CD4-positive, alpha-beta T cell treated with Interleukin-17A for 1 hour (primary cell): ENCODE results near the gene PTPRG.

Source experiments
- DNase-seq: peaks from one replicate; pipeline ENCODE4 v3.0.0-alpha.2; 2020

PTPRG gene

GRCh38 chr3:62097121-62097520 is 535.8 kb downstream of the PTPRG start:
- no peak for DNase-seq

- no peak for DNase-seq
Observed at GRCh38 chr3:62098646-62099365, 537.4 kb downstream of the PTPRG start.

- DNase-seq: no peak
Observed at GRCh38 chr3:62100282-62100989, 539.1 kb downstream of the PTPRG start.

- DNase-seq: no peak
Observed at GRCh38 chr3:62101488-62101887, 540.1 kb downstream of the PTPRG start.

GRCh38 chr3:62103531-62103930 is 542.2 kb downstream of the PTPRG start:
- DNase-seq: no peak

- no peak for DNase-seq
Observed at GRCh38 chr3:62109534-62109933, 548.2 kb downstream of the PTPRG start.

GRCh38 chr3:62110443-62111225 is 549.3 kb downstream of the PTPRG start:
- no peak for DNase-seq

- no peak for DNase-seq
Observed at GRCh38 chr3:62113092-62113491, 551.7 kb downstream of the PTPRG start.

GRCh38 chr3:62114763-62115162 is 553.4 kb downstream of the PTPRG start:
- DNase-seq: no peak

GRCh38 chr3:62117903-62118548 is 556.7 kb downstream of the PTPRG start:
- DNase-seq: no peak

- no peak for DNase-seq
Observed at GRCh38 chr3:62119139-62119538, 557.8 kb downstream of the PTPRG start.

GRCh38 chr3:62122819-62123218 is 561.4 kb downstream of the PTPRG start:
- DNase-seq: no peak

GRCh38 chr3:62125380-62125779 is 564.0 kb downstream of the PTPRG start:
- DNase-seq: no peak

GRCh38 chr3:62127116-62127515 is 565.7 kb downstream of the PTPRG start:
- no peak for DNase-seq

- DNase-seq: no peak
Observed at GRCh38 chr3:62128051-62128450, 566.7 kb downstream of the PTPRG start.

- no peak for DNase-seq
Observed at GRCh38 chr3:62128681-62129080, 567.3 kb downstream of the PTPRG start.

GRCh38 chr3:62131050-62131449 is 569.7 kb downstream of the PTPRG start:
- DNase-seq: no peak

GRCh38 chr3:62131620-62132019 is 570.2 kb downstream of the PTPRG start:
- no peak for DNase-seq

- no peak for DNase-seq
Observed at GRCh38 chr3:62132027-62132602, 570.7 kb downstream of the PTPRG start.

GRCh38 chr3:62133015-62133414 is 571.6 kb downstream of the PTPRG start:
- no peak for DNase-seq

GRCh38 chr3:62134061-62134496 is 572.7 kb downstream of the PTPRG start:
- no peak for DNase-seq

GRCh38 chr3:62135741-62136140 is 574.4 kb downstream of the PTPRG start:
- DNase-seq: no peak

GRCh38 chr3:62139957-62140356 is 578.6 kb downstream of the PTPRG start:
- no peak for DNase-seq
